GM13977 (cell line): ENCODE measurements around the gene KIF25.

Experiments used
- DNase-seq: peaks from one replicate; pipeline ENCODE4 v3.0.0; 2012; ENCODE audit warnings: low spot score
- CTCF ChIP-seq: IDR thresholded peaks from 2 replicates; pipeline ENCODE4 v1.5.1; 2012; ENCODE audit warnings: mild to moderate bottlenecking, control low read depth; ENCODE audit not compliant: insufficient read depth; ENCODE audit errors: extremely low read depth, missing control alignments
- in situ Hi-C: fragments of 300-500 bp; cut with MboI; formaldehyde crosslinking; loops from one replicate; pipeline ENCODE4 v1.12.0; 2022; ENCODE audit warnings: low sequenced_read_pairs, low pct_unique_long_range_greater_than_20kb, mixed read lengths, inconsistent platforms; ENCODE audit not compliant: unreplicated experiment

KIF25 gene

GRCh38 chr6:167993169-167993568 is 4.3 kb upstream of the KIF25 start:
- TF ChIP-seq CTCF: no peak
- no peak for DNase-seq
- in situ Hi-C loops: no loop called here

- in situ Hi-C loops: no loop called here
- DNase-seq: no peak
- TF ChIP-seq CTCF: no peak
Observed at GRCh38 chr6:167993831-167994230, 3.6 kb upstream of the KIF25 start.

- TF ChIP-seq CTCF: no peak
- in situ Hi-C loops: no loop called here
- DNase-seq: no peak
Observed at GRCh38 chr6:167995302-167995701, 2.2 kb upstream of the KIF25 start.

GRCh38 chr6:167995731-167996151 is 1.7 kb upstream of the KIF25 start:
- no peak for DNase-seq
- in situ Hi-C loops: no loop called here
- TF ChIP-seq CTCF: no peak

DNA sequence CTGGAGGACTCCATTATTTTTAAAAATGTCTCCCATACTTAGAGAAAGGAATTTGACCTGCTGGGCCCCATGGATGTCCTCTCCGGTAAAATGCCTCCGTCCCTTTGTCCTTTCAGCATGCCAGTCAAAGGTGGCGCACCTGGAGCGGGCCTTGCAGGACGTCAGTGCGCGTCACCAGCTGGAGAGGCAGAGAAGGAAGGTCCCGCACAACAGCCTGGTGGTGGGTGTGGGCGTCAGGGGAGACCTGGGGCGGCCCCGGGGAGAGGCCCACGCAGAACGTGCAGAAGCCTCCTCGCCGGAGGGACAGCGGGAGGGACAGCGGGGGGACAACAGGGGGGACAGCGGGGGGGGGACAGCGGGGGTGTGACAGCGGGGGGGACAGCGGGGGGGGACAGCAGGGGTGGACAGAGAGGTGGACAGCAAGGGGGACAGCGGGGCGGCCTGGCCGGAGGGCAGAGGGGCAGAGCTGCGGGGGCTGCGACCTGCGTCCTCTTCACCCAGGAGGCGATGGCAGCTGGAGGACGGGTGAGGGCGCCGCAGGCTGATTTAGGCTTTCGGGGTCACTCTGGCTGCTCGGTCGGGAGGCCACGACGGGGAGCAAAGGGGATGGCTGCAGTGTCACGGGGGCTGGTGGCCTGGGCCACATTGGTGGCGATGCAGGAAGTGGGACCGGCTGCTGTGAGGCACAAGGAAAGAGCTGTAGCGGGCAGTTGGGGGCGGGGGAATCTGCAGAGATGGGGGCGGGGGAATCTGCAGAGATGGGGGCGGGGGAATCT is 859 bp upstream of the KIF25 start:
- no peak for DNase-seq

GRCh38 chr6:167998215-167998614 is 744 bp downstream of the KIF25 start:
- in situ Hi-C loops: no loop called here
- DNase-seq: no peak
- TF ChIP-seq CTCF: no peak

More for the DNA sequence above, 859 bp upstream of the KIF25 start:
- in situ Hi-C loops: no loop called here
- no peak for TF ChIP-seq CTCF
